ENCODE data around the gene IFNL3.

- TF ChIP-seq, protein P1, sequence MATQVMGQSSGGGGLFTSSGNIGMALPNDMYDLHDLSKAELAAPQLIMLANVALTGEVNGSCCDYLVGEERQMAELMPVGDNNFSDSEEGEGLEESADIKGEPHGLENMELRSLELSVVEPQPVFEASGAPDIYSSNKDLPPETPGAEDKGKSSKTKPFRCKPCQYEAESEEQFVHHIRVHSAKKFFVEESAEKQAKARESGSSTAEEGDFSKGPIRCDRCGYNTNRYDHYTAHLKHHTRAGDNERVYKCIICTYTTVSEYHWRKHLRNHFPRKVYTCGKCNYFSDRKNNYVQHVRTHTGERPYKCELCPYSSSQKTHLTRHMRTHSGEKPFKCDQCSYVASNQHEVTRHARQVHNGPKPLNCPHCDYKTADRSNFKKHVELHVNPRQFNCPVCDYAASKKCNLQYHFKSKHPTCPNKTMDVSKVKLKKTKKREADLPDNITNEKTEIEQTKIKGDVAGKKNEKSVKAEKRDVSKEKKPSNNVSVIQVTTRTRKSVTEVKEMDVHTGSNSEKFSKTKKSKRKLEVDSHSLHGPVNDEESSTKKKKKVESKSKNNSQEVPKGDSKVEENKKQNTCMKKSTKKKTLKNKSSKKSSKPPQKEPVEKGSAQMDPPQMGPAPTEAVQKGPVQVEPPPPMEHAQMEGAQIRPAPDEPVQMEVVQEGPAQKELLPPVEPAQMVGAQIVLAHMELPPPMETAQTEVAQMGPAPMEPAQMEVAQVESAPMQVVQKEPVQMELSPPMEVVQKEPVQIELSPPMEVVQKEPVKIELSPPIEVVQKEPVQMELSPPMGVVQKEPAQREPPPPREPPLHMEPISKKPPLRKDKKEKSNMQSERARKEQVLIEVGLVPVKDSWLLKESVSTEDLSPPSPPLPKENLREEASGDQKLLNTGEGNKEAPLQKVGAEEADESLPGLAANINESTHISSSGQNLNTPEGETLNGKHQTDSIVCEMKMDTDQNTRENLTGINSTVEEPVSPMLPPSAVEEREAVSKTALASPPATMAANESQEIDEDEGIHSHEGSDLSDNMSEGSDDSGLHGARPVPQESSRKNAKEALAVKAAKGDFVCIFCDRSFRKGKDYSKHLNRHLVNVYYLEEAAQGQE (IDR thresholded peaks at IDR 0.05; ENCODE audit: insufficient replicate concordance, low read depth), result no peak
- TF ChIP-seq, protein P2, sequence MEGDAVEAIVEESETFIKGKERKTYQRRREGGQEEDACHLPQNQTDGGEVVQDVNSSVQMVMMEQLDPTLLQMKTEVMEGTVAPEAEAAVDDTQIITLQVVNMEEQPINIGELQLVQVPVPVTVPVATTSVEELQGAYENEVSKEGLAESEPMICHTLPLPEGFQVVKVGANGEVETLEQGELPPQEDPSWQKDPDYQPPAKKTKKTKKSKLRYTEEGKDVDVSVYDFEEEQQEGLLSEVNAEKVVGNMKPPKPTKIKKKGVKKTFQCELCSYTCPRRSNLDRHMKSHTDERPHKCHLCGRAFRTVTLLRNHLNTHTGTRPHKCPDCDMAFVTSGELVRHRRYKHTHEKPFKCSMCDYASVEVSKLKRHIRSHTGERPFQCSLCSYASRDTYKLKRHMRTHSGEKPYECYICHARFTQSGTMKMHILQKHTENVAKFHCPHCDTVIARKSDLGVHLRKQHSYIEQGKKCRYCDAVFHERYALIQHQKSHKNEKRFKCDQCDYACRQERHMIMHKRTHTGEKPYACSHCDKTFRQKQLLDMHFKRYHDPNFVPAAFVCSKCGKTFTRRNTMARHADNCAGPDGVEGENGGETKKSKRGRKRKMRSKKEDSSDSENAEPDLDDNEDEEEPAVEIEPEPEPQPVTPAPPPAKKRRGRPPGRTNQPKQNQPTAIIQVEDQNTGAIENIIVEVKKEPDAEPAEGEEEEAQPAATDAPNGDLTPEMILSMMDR (IDR thresholded peaks at IDR 0.05; ENCODE audit: insufficient read depth, low read length), result no peak
- no peak for TF ChIP-seq GABPA (IDR thresholded peaks at IDR 0.05; ENCODE audit: low read depth)
Measured at GRCh38 chr19:39237200-39238184, 7.3 kb downstream of the IFNL3 start.

All from HL-60 (cell line).